ENCODE measurements around the gene MIPEP.
A peak's percentile ranks its signal among the peaks of the same experiment; 100 is the strongest.
"Not testable (repeated sequence)": the region's sequence is repeated elsewhere in the genome, so short reads cannot be mapped to it uniquely, and the experiment has no call there.

MIPEP gene

GRCh38 chr13:23770428-23770827 lies 118.8 kb downstream of the MIPEP start:
- DNase-seq: no peak

GRCh38 chr13:23769401-23769800 lies 119.8 kb downstream of the MIPEP start:
- DNase-seq: no peak

- no peak for DNase-seq
These were observed 121.4 kb downstream of the MIPEP start for GRCh38 chr13:23767838-23768237.

GRCh38 chr13:23766939-23767338 lies 122.3 kb downstream of the MIPEP start:
- no peak for DNase-seq

- no peak for DNase-seq
These were observed 122.9 kb downstream of the MIPEP start for GRCh38 chr13:23766283-23766682.

- DNase-seq: no peak
These were observed 123.7 kb downstream of the MIPEP start for GRCh38 chr13:23765531-23765930.

- DNase-seq: no peak
These were observed 125.9 kb downstream of the MIPEP start for GRCh38 chr13:23763318-23763717.

- DNase-seq: not testable (repeated sequence)
These were observed 127.4 kb downstream of the MIPEP start for GRCh38 chr13:23761760-23762159.

- no peak for DNase-seq
These were observed 129.2 kb downstream of the MIPEP start for GRCh38 chr13:23760000-23760399.

GRCh38 chr13:23758798-23759527 lies 130.2 kb downstream of the MIPEP start:
- no peak for DNase-seq

- DNase-seq: no peak
These were observed 134.2 kb downstream of the MIPEP start for GRCh38 chr13:23754997-23755396.

GRCh38 chr13:23754506-23754905 lies 134.7 kb downstream of the MIPEP start:
- DNase-seq: peak; percentile 8

- no peak for DNase-seq
These were observed 135.7 kb downstream of the MIPEP start for GRCh38 chr13:23753458-23753857.

- no peak for DNase-seq
These were observed 136.8 kb downstream of the MIPEP start for GRCh38 chr13:23752111-23753001.

- no peak for DNase-seq
These were observed 138.0 kb downstream of the MIPEP start for GRCh38 chr13:23751195-23751594.

GRCh38 chr13:23750383-23751121 lies 138.6 kb downstream of the MIPEP start:
- no peak for DNase-seq

- no peak for DNase-seq
These were observed 139.8 kb downstream of the MIPEP start for GRCh38 chr13:23749288-23749873.

- DNase-seq: no peak
These were observed 140.8 kb downstream of the MIPEP start for GRCh38 chr13:23748109-23748990.

- DNase-seq: not testable (repeated sequence)
These were observed 143.1 kb downstream of the MIPEP start for GRCh38 chr13:23746141-23746540.

- no peak for DNase-seq
These were observed 144.9 kb downstream of the MIPEP start for GRCh38 chr13:23744315-23744714.

- no peak for DNase-seq
These were observed 145.7 kb downstream of the MIPEP start for GRCh38 chr13:23743278-23744076.

Data from CD4-positive, alpha-beta T cell treated with Interferon gamma for 1 hour (primary cell).